DMS79 (cell line): ENCODE measurements around the gene CIAO1.
A peak's percentile ranks its signal among the peaks of the same experiment; 100 is the strongest.
"Not testable (repeated sequence)": the region's sequence is repeated elsewhere in the genome, so short reads cannot be mapped to it uniquely, and the experiment has no call there.

Source experiments
- DNase-seq: peaks from one replicate; lab custom pipeline; 2025; lab: John Stamatoyannopoulos, UW

Gene CIAO1

GRCh38 chr2:96265840-96266679 lies at the start of gene CIAO1, which contains the start of gene TMEM127:
Gene CIAO1 (plus strand): TSS chr2:96266225. CDS start chr2:96266351, 126 bp downstream.
Gene TMEM127 (minus strand): TSS chr2:96265997. CDS start chr2:96265381, 616 bp downstream.
- DNase-seq, result peak; percentile 95

GRCh38 chr2:96218508-96219131 lies 47.4 kb upstream of the CIAO1 start:
- DNase-seq, result no peak

- DNase-seq, result not testable (repeated sequence)
Measured at GRCh38 chr2:96219959-96220358, 46.1 kb upstream of the CIAO1 start.

GRCh38 chr2:96221106-96221505 lies 44.9 kb upstream of the CIAO1 start:
- DNase-seq, result not testable (repeated sequence)

GRCh38 chr2:96225016-96225533 lies 41.0 kb upstream of the CIAO1 start:
- no peak for DNase-seq

GRCh38 chr2:96231316-96231715 lies 34.7 kb upstream of the CIAO1 start:
- no peak for DNase-seq

- DNase-seq, result no peak
Measured at GRCh38 chr2:96233436-96233835, 32.6 kb upstream of the CIAO1 start.

- no peak for DNase-seq
Measured at GRCh38 chr2:96233880-96234316, 32.1 kb upstream of the CIAO1 start.

- DNase-seq, result no peak
Measured at GRCh38 chr2:96236882-96237281, 29.1 kb upstream of the CIAO1 start.

GRCh38 chr2:96238266-96238665 lies 27.8 kb upstream of the CIAO1 start:
- no peak for DNase-seq

- peak; percentile 23 for DNase-seq
Measured at GRCh38 chr2:96239091-96239490, 26.9 kb upstream of the CIAO1 start.

- DNase-seq, result peak; percentile 39
Measured at GRCh38 chr2:96239745-96240264, 26.2 kb upstream of the CIAO1 start.

- peak; percentile 79 for DNase-seq
Measured at GRCh38 chr2:96240341-96241038, 25.5 kb upstream of the CIAO1 start.

- no peak for DNase-seq
Measured at GRCh38 chr2:96241227-96241626, 24.8 kb upstream of the CIAO1 start.

GRCh38 chr2:96241900-96242611 lies 24.0 kb upstream of the CIAO1 start:
- DNase-seq, result no peak

GRCh38 chr2:96243843-96244242 lies 22.2 kb upstream of the CIAO1 start:
- DNase-seq, result no peak

- no peak for DNase-seq
Measured at GRCh38 chr2:96245609-96246390, 20.2 kb upstream of the CIAO1 start.

GRCh38 chr2:96247009-96247408 lies 19.0 kb upstream of the CIAO1 start:
- no peak for DNase-seq

- no peak for DNase-seq
Measured at GRCh38 chr2:96247896-96248295, 18.1 kb upstream of the CIAO1 start.

GRCh38 chr2:96248624-96249023 lies 17.4 kb upstream of the CIAO1 start:
- no peak for DNase-seq

- no peak for DNase-seq
Measured at GRCh38 chr2:96249654-96250053, 16.4 kb upstream of the CIAO1 start.
